GM13977 (cell line): ENCODE data around the gene FHAD1.

Source experiments
- DNase-seq: peaks from one replicate; pipeline ENCODE4 v3.0.0; 2012; ENCODE audit warnings: low spot score
- in situ Hi-C: fragments of 300-500 bp; cut with MboI; formaldehyde crosslinking; loops from one replicate; pipeline ENCODE4 v1.12.0; 2022; ENCODE audit warnings: low sequenced_read_pairs, low pct_unique_long_range_greater_than_20kb, mixed read lengths, inconsistent platforms; ENCODE audit not compliant: unreplicated experiment
- TF ChIP-seq, protein P1 (sequence below): IDR thresholded peaks from 2 replicates; pipeline ENCODE4 v1.5.1; 2012; ENCODE audit warnings: mild to moderate bottlenecking, control low read depth; ENCODE audit not compliant: insufficient read depth; ENCODE audit errors: extremely low read depth, missing control alignments

FHAD1 gene

GRCh38 chr1:15236746-15237145 lies 10.3 kb upstream of the FHAD1 start:
- in situ Hi-C loops = no loop called here

GRCh38 chr1:15238789-15239188 lies 8.2 kb upstream of the FHAD1 start:
- in situ Hi-C loops = no loop called here
- no peak for DNase-seq
- TF ChIP-seq, protein P1, sequence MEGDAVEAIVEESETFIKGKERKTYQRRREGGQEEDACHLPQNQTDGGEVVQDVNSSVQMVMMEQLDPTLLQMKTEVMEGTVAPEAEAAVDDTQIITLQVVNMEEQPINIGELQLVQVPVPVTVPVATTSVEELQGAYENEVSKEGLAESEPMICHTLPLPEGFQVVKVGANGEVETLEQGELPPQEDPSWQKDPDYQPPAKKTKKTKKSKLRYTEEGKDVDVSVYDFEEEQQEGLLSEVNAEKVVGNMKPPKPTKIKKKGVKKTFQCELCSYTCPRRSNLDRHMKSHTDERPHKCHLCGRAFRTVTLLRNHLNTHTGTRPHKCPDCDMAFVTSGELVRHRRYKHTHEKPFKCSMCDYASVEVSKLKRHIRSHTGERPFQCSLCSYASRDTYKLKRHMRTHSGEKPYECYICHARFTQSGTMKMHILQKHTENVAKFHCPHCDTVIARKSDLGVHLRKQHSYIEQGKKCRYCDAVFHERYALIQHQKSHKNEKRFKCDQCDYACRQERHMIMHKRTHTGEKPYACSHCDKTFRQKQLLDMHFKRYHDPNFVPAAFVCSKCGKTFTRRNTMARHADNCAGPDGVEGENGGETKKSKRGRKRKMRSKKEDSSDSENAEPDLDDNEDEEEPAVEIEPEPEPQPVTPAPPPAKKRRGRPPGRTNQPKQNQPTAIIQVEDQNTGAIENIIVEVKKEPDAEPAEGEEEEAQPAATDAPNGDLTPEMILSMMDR = no peak

More at GRCh38 chr1:15236746-15237145, 10.3 kb upstream of the FHAD1 start:
- TF ChIP-seq, protein P1 = no peak
- DNase-seq = no peak

DNA sequence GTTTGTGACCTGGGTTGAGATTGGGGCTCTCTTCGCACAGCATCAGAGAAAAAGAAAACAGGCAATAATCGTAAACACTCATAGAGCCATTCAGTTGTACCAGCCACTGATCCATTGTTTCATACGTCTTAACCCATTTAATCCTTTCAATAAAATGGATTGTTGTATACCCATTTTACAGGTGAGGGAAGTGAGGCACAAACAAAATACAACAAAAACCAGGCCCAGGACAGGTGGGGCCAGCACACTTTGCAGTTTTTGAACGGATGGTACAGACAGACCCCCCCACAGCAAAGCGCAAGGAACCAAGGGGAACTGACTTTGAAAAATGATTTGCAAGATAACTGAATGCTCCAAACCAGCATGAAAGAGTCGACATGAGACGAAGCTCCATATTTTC lies 4.3 kb upstream of the FHAD1 start:
- no peak for DNase-seq
- TF ChIP-seq, protein P1 = no peak
- in situ Hi-C loops = no loop called here

DNA sequence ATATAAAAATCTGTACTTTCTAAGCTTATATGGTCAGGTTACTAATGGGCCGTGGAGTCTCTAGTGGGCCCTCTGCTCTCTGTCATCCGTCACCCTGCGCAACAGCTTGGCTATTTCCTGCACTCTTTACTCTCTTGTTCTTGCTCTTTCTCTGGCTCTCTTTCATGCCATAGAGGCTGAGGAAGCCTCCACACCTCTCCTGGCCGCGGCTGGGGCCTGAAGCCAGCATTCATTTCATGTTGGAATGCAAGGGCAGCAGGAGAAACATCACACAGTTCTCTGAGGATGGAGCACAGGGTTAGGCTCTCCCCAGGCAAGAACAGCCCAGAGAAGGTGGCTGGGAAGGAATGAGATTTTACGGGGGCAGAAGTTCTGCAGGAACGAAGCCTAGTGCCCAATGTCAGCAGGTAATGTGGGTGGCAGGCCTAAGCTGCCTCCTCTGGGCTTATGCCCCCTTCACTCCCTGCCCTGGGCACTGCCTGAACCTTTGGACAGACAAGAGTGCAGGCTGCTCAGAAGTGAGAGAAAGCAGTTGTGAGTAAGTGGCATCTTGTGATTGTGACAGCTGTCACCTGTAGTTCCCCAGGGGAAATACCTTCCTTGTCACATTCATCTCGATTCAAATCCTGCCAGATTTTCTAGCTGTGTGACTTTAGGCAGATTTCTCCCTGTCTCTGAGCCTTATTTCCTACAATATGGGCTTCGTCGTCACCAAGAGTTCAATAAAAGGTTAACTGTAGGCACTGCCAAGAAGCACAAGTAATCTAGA lies 3.6 kb upstream of the FHAD1 start:
- in situ Hi-C loops = no loop called here

DNA sequence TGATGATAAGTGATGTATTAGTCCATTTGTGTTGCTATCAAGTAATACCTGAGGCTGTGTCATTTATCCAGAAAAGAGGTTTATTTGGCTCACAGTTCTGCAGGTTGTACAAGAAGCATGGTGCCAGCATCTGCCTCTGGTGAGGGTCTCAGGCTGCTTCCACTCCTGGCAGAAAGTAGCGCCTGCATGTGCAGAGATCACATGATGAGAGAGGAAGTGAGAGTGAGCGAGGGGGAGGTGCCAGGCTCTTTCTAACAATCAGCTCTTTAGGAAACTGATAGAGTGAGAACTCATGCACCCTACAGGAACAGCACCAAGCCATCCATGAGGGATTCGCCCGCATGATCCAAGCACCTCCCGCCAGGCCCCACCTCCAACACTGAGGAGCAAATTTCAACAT lies 2.2 kb upstream of the FHAD1 start:
- DNase-seq = no peak
- TF ChIP-seq, protein P1 = no peak
- in situ Hi-C loops = no loop called here

More for the DNA sequence above, 3.6 kb upstream of the FHAD1 start:
- peak; percentile 38 for DNase-seq
- TF ChIP-seq, protein P1 = no peak

- in situ Hi-C loops = no loop called here
- DNase-seq = no peak
- TF ChIP-seq, protein P1 = no peak
Observed at GRCh38 chr1:15245593-15246360, 1.2 kb upstream of the FHAD1 start.
